DND-41 (cell line): ENCODE results near the gene GJA5.

Source experiments
- CTCF ChIP-seq: IDR thresholded peaks from 2 replicates; pipeline ENCODE4 v1.5.1; 2012; ENCODE audit warnings: borderline replicate concordance, low read length, moderate library complexity, mild to moderate bottlenecking; ENCODE audit not compliant: poor library complexity, severe bottlenecking; ENCODE audit errors: extremely low read depth
- EZH2 ChIP-seq: IDR thresholded peaks from 3 replicates; pipeline ENCODE4 v1.6.1; 2012; ENCODE audit warnings: borderline replicate concordance, low read depth, mild to moderate bottlenecking, moderate library complexity, low read length, inconsistent platforms; ENCODE audit not compliant: severe bottlenecking

- TF ChIP-seq CTCF, result no peak
- no peak for TF ChIP-seq EZH2
These were observed 47.6 kb upstream of the GJA5 start for GRCh38 chr1:147808025-147808424.
